Measurements from ENCODE around the gene CEP112.

CEP112 gene

GRCh38 chr17:65655706-65656105 is 536.2 kb downstream of the CEP112 start:
- DNase-seq (ENCODE audit: low read depth in 2 of 2) = no peak

GRCh38 chr17:65644545-65644944 is 547.4 kb downstream of the CEP112 start:
- DNase-seq (ENCODE audit: low read depth in 2 of 2) = no peak

- DNase-seq (ENCODE audit: low read depth in 2 of 2) = no peak
These were observed 553.5 kb downstream of the CEP112 start for GRCh38 chr17:65638221-65638975.

GRCh38 chr17:65637786-65638185 is 554.1 kb downstream of the CEP112 start:
- DNase-seq (ENCODE audit: low read depth in 2 of 2) = no peak

GRCh38 chr17:65634533-65634932 is 557.4 kb downstream of the CEP112 start:
- DNase-seq (ENCODE audit: low read depth in 2 of 2) = no peak

GRCh38 chr17:65633988-65634387 is 557.9 kb downstream of the CEP112 start:
- no peak for DNase-seq (ENCODE audit: low read depth in 2 of 2)

- no peak for DNase-seq (ENCODE audit: low read depth in 2 of 2)
These were observed 558.6 kb downstream of the CEP112 start for GRCh38 chr17:65633146-65633881.

- no peak for DNase-seq (ENCODE audit: low read depth in 2 of 2)
These were observed 561.4 kb downstream of the CEP112 start for GRCh38 chr17:65630502-65630901.

GRCh38 chr17:65629234-65629690 is 562.7 kb downstream of the CEP112 start:
- no peak for DNase-seq (ENCODE audit: low read depth in 2 of 2)

GRCh38 chr17:65628644-65629036 is 563.3 kb downstream of the CEP112 start:
- no peak for DNase-seq (ENCODE audit: low read depth in 2 of 2)

GRCh38 chr17:65627891-65628643 is 563.9 kb downstream of the CEP112 start:
- no peak for DNase-seq (ENCODE audit: low read depth in 2 of 2)

- no peak for DNase-seq (ENCODE audit: low read depth in 2 of 2)
These were observed 564.8 kb downstream of the CEP112 start for GRCh38 chr17:65627108-65627507.

- no peak for DNase-seq (ENCODE audit: low read depth in 2 of 2)
These were observed 565.5 kb downstream of the CEP112 start for GRCh38 chr17:65626451-65626850.

GRCh38 chr17:65618516-65618915 is 573.4 kb downstream of the CEP112 start:
- no peak for DNase-seq (ENCODE audit: low read depth in 2 of 2)

GRCh38 chr17:65617496-65617895 is 574.4 kb downstream of the CEP112 start:
- DNase-seq (ENCODE audit: low read depth in 2 of 2) = no peak

GRCh38 chr17:65609749-65610148 is 582.2 kb downstream of the CEP112 start:
- no peak for DNase-seq (ENCODE audit: low read depth in 2 of 2)

- DNase-seq (ENCODE audit: low read depth in 2 of 2) = no peak
These were observed 582.6 kb downstream of the CEP112 start for GRCh38 chr17:65609286-65609685.

GRCh38 chr17:65604070-65604469 is 587.9 kb downstream of the CEP112 start:
- DNase-seq (ENCODE audit: low read depth in 2 of 2) = no peak

GRCh38 chr17:65601881-65602280 is 590.1 kb downstream of the CEP112 start:
- no peak for DNase-seq (ENCODE audit: low read depth in 2 of 2)

- DNase-seq (ENCODE audit: low read depth in 2 of 2) = no peak
These were observed 590.8 kb downstream of the CEP112 start for GRCh38 chr17:65601145-65601544.

- no peak for DNase-seq (ENCODE audit: low read depth in 2 of 2)
These were observed 591.4 kb downstream of the CEP112 start for GRCh38 chr17:65600518-65600917.

GRCh38 chr17:65599650-65600049 is 592.3 kb downstream of the CEP112 start:
- no peak for DNase-seq (ENCODE audit: low read depth in 2 of 2)

Measured in stimulated activated CD4-positive, alpha-beta T cell treated with anti-CD3 and anti-CD28 coated beads, Interleukin-12 subunit alpha, Interleukin-12 subunit beta, amount 100 ng/mL, for 24 hours (primary cell).